ENCODE data around the gene CBS. TPM values are rescaled to one million over a fixed set of nuclear protein-coding genes. Genes with fewer than 3 reads are reported as not detected.
"Not testable (repeated sequence)": the region's sequence is repeated elsewhere in the genome, so short reads cannot be mapped to it uniquely, and the experiment has no call there.

CBS gene
- total RNA-seq, 1 donor from 2014 or later, result 232 TPM

DNA sequence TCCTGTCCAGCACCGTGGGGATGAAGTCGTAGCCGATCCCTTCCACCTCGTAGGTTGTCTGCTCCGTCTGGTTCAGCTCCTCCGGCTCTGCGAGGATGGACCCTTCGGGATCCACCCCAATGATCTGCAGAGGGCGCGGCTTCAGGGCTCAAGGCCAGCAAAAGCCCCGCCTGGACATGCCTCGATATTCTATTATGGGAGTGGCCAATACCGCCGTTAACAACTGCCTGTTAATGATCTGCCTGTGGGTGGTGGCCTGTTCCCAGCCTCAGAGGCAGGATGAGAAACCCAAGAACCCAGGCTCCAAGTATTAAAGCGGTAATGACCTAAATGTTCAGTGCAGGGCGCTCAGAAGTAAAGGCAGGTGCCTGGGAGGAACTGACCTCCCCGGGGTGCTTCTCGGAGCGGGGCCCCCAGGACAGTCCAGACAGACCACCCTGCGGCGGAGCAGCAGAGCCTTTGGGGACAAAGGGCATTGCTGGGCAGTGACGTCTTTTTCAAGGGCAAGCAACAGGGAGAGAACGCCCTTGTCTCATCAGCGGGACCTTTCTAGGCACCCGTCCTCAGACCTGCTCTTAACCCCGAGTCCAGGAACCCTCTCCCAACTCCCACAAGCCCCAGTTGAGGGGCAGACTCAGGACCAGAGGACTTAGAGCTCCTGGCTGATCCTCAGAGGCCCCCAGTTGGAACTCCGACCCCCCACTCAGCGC lies 12.5 kb downstream of the CBS start:
- H3K4me3 Mint-ChIP-seq (ENCODE audit: unreplicated experiment); H3K9me3 Mint-ChIP-seq (ENCODE audit: unreplicated experiment); DNase-seq; H3K36me3 Mint-ChIP-seq (ENCODE audit: unreplicated experiment); H3K4me1 Mint-ChIP-seq (ENCODE audit: low read depth, unreplicated experiment); H3K27ac Mint-ChIP-seq (ENCODE audit: unreplicated experiment); H3K27me3 Mint-ChIP-seq (ENCODE audit: unreplicated experiment): not testable (repeated sequence)

DNA sequence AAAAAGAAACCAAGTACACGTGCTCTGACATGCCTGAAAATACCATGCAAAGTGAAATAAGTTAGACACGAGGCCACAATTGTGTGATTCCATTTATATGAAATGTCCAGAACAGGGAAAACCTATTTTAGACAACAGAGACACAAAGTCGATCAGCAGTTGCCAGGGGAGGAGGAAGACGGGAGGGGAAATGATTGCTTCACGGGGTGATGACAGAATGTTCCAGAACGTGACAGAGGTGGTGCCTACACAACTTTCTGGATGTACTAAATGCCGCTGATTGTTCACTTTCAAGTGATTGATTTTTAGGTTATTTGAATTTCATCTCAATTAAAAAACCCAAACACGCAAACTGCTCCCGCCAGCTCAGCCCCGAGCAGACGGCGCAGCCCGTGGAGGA lies 22.5 kb downstream of the CBS start:
- DNase-seq; H3K27me3 Mint-ChIP-seq (ENCODE audit: unreplicated experiment); H3K36me3 Mint-ChIP-seq (ENCODE audit: unreplicated experiment); H3K27ac Mint-ChIP-seq (ENCODE audit: unreplicated experiment); H3K4me1 Mint-ChIP-seq (ENCODE audit: low read depth, unreplicated experiment); H3K4me3 Mint-ChIP-seq (ENCODE audit: unreplicated experiment); H3K9me3 Mint-ChIP-seq (ENCODE audit: unreplicated experiment): not testable (repeated sequence)

DNA sequence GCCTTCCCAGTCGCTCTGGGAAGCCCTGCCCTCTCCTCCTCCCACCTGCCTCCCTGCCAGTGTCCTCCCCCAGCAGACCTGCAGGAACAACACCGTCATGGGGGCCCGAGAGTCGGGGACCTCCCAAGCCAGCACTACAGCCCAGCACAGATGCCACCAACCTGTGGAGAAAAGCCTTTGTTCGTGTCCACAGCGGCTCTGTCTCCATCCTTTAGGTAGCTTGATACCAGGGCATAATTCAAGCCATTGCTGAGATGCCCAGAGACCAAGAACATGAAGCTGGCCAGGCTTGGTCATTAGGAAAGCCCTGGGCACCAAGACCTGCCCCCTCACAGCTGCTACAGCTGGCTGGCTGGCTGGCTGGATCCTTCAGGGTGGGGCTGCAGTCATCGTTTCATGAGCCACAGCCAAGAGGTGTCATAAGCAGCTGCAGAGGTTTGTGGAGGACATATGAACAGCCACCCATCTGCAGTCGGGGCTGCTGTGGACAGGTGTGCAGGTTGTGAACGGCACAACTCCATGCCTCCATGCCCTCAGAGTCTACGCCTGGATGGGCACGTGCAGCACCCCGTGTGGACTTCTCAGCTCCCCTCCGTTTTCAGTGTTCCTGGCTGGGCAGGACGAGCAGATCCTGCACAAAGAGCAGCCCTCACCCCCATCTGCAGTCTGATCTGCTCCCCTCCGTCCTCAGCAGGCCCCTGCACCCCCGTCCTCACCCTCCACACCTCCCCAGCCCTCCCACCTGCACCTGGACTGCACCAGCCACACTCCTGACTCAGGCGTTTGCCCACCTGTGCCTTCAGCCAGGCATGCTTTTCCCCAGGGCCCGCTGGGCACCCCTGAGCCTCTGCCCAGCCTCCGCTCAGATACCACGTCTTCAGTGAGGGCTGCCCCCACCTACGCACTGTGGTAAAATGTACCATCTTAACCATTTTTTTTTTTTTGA lies 29.5 kb downstream of the CBS start:
- H3K36me3 Mint-ChIP-seq (ENCODE audit: unreplicated experiment); H3K27me3 Mint-ChIP-seq (ENCODE audit: unreplicated experiment); H3K4me3 Mint-ChIP-seq (ENCODE audit: unreplicated experiment); H3K4me1 Mint-ChIP-seq (ENCODE audit: low read depth, unreplicated experiment); H3K9me3 Mint-ChIP-seq (ENCODE audit: unreplicated experiment); DNase-seq; H3K27ac Mint-ChIP-seq (ENCODE audit: unreplicated experiment): not testable (repeated sequence)

DNA sequence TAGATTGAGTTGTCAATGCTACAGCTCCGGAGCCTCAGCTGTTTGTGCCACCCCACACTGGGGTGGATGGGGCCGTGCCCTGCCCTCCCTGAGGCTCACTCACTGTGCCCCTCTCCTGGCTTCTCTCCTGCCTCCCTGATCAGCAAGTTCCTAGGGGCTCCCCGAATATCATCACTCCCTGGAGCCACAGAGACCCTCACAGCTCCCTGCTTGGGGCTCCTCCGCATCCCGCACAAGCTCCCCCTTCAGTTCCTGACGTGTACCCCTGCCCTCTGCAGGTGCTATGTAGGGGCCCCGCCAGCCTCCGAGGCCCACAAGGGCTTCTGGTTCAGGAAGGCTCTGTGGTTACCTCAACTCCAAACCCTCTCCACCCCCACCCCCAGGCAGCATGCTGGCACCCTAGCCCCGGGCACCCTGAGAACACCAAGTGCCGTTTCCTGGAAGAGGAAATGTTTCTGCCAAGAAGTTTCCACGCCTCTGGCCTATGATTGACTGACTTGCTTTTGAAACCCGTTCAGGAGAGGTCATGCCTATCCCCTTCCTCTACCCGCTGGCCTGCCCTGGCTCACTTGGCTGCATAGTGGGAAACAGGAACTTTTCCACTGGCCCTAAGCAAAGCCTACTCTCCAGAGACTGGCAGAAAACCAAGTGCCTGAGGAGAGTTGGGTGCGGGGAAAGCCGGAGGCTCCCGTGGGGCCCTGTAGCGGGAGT lies 30.3 kb downstream of the CBS start:
- H3K4me1 Mint-ChIP-seq (ENCODE audit: low read depth, unreplicated experiment); H3K27me3 Mint-ChIP-seq (ENCODE audit: unreplicated experiment); H3K36me3 Mint-ChIP-seq (ENCODE audit: unreplicated experiment); H3K9me3 Mint-ChIP-seq (ENCODE audit: unreplicated experiment); H3K27ac Mint-ChIP-seq (ENCODE audit: unreplicated experiment); H3K4me3 Mint-ChIP-seq (ENCODE audit: unreplicated experiment); DNase-seq: not testable (repeated sequence)

DNA sequence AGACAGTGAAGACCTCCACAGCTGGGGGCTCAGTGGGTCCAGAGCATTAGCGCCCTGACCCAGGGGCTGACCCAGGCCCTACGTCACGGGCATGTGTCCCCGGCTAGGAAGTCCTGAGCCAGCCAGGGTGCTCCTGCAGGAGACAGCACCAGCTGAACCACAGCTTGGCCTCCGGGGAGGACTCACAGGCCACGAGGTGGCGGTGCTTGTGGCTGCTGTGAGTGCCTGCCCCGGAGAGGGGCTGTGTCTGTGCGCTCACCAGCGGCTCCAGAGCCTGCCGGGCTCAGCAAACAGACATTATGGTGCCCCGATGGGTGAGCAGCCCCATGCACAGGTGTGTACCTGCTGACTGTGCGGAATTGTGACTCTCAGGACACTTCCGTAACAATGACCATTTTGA lies 31.1 kb downstream of the CBS start:
- H3K4me3 Mint-ChIP-seq (ENCODE audit: unreplicated experiment); H3K27me3 Mint-ChIP-seq (ENCODE audit: unreplicated experiment); H3K36me3 Mint-ChIP-seq (ENCODE audit: unreplicated experiment); H3K4me1 Mint-ChIP-seq (ENCODE audit: low read depth, unreplicated experiment); DNase-seq; H3K9me3 Mint-ChIP-seq (ENCODE audit: unreplicated experiment); H3K27ac Mint-ChIP-seq (ENCODE audit: unreplicated experiment): not testable (repeated sequence)

DNA sequence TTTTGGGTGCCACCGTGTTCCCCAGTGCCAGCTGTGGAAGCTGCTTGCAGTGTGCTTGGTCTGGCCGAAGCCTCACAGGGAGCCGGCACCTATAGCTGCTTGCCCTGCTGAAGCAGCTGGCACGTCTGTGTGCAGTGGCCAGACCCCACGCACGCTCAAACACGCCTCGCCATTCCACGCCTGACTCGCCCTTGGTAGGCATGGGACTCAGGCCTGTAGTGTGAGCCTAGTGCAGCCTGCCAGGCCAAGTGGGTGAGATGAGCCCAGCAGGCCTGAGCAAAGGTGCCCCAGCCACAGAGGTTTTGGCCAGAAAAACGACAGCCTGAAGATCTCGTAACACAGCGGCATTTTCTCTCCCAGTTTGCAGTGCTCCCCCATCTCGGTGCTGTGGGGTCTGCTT lies 32.3 kb downstream of the CBS start:
- not testable (repeated sequence) for H3K9me3 Mint-ChIP-seq (ENCODE audit: unreplicated experiment); H3K4me1 Mint-ChIP-seq (ENCODE audit: low read depth, unreplicated experiment); DNase-seq; H3K36me3 Mint-ChIP-seq (ENCODE audit: unreplicated experiment); H3K27me3 Mint-ChIP-seq (ENCODE audit: unreplicated experiment)
- H3K27ac Mint-ChIP-seq (ENCODE audit: unreplicated experiment), result peak overlapping the region; percentile 77
- H3K4me3 Mint-ChIP-seq (ENCODE audit: unreplicated experiment), result peak overlapping the region; percentile 25

DNA sequence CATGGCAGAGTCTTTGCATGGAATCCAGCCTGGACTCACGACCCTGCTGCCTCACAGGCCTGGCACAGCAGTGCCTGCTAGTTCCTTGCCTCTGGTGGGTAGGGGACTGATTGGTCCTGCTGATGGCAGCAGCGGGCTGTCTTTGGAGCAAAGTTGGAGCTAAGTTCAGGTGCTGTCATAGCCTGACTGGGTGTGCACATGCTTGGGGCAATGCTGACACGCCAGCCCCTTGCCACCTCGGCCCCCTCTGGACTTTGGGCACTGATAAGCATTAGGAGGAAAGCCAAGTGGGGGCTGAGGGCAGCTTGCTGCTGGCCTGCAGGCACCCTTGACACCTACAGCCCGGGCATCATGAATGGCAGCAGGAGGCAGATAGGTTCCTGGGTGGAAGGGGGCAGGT lies 33.5 kb downstream of the CBS start:
- H3K4me1 Mint-ChIP-seq (ENCODE audit: low read depth, unreplicated experiment); H3K4me3 Mint-ChIP-seq (ENCODE audit: unreplicated experiment); H3K9me3 Mint-ChIP-seq (ENCODE audit: unreplicated experiment); H3K36me3 Mint-ChIP-seq (ENCODE audit: unreplicated experiment); H3K27ac Mint-ChIP-seq (ENCODE audit: unreplicated experiment); H3K27me3 Mint-ChIP-seq (ENCODE audit: unreplicated experiment); DNase-seq: not testable (repeated sequence)

DNA sequence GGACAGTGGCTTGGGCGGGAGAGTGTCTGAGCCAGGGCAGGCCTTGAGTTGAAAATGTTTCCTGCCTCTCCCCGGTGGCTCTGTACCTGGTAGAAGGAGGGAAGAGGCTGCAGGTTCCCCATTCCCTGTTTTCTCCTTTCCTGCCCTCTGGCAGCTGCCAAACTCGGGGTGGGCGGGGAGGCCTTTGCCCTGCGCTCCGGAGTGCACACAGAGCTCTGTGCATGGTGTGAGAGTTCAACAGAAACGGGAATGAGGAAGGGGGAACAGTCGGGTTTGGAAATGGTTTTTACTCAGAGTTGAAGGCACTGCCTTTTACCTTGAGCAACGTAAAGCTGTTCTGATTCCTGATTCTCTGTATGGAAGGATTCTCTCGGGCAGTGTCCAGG lies 37.0 kb downstream of the CBS start:
- DNase-seq; H3K27ac Mint-ChIP-seq (ENCODE audit: unreplicated experiment); H3K4me3 Mint-ChIP-seq (ENCODE audit: unreplicated experiment); H3K27me3 Mint-ChIP-seq (ENCODE audit: unreplicated experiment); H3K9me3 Mint-ChIP-seq (ENCODE audit: unreplicated experiment); H3K36me3 Mint-ChIP-seq (ENCODE audit: unreplicated experiment); H3K4me1 Mint-ChIP-seq (ENCODE audit: low read depth, unreplicated experiment): not testable (repeated sequence)

DNA sequence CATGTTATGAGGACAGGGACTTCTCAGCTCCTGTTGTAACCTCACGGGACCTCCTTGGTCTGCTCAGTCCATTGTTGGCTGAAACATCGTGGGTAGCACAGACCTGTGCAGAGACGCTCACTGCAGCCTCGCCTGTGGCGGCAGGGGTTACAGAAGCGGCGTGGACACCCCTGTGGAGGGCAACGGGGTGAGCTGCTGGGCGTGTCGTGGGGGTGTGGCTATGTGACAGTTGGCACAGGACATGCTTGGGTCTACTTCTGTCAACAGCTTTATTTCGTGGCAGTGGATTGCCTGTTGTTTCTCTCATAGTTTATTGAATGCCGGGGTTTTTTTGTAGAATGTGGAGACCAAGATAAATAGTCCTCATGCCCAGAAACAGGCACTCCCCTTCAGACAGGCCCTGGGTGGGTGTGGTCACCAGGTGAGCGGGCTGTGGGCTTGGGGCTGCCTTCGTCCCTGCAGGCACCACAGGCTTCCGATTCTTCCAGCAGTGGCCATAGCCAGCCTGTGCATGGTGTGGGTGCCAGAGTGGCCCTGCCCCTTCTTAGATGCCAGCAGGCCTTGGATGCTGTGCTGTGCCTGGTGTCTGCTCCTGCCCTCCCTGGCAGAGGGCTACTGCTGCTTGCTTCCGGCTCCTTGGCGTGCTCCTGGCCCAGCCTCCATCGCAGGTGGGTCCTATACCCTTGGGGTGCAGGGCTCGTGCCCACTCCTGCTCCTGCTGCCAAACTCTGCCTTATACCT lies 37.5 kb downstream of the CBS start:
- H3K27ac Mint-ChIP-seq (ENCODE audit: unreplicated experiment); H3K36me3 Mint-ChIP-seq (ENCODE audit: unreplicated experiment); H3K9me3 Mint-ChIP-seq (ENCODE audit: unreplicated experiment); H3K4me3 Mint-ChIP-seq (ENCODE audit: unreplicated experiment); H3K4me1 Mint-ChIP-seq (ENCODE audit: low read depth, unreplicated experiment); DNase-seq; H3K27me3 Mint-ChIP-seq (ENCODE audit: unreplicated experiment): not testable (repeated sequence)

DNA sequence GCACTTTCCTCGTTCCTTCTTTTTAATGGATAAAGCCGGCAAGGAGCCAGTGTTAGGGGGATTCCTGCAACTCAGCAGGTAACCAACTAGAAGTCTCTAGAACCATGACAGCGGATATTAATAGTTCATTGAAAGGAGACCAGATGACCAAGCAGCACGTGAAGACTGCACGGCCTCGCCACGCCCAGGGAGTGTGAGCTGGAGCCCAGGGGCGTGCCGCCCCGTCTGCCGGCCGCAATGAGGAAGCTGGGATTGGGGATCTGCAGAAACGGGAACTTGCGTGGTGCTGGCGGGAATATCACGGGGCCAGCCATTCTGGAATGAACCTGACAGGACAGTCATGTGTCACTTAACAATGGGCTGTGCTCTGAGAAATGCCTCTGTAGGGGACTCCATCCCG lies 38.7 kb downstream of the CBS start:
- not testable (repeated sequence) for H3K9me3 Mint-ChIP-seq (ENCODE audit: unreplicated experiment); H3K4me3 Mint-ChIP-seq (ENCODE audit: unreplicated experiment); H3K27me3 Mint-ChIP-seq (ENCODE audit: unreplicated experiment); H3K4me1 Mint-ChIP-seq (ENCODE audit: low read depth, unreplicated experiment); H3K36me3 Mint-ChIP-seq (ENCODE audit: unreplicated experiment); H3K27ac Mint-ChIP-seq (ENCODE audit: unreplicated experiment); DNase-seq

All from glutamatergic neuron (in vitro differentiated cells).